Right renal pelvis (tissue), 4 donors: ENCODE results near the gene TDRD9. TPM values are rescaled to one million over a fixed set of nuclear protein-coding genes. Genes with fewer than 3 reads are reported as not detected.

Experiments
- DNase-seq, 4 donors: peaks; one replicate each; pipeline ENCODE4 v3.0.0-alpha.2; 2013; ENCODE audit warnings: low read depth in 4 of 4, low spot score in 3 of 4, missing footprints in 1 of 4
- polyA plus RNA-seq, 4 donors: library from polyadenylated mRNA; unstranded; fragments of 120-200 nt; gene quantifications; one replicate each; pipeline ENCODE4 v1.2.1, GENCODE V29; 2013; ENCODE audit not compliant: insufficient read length in 4 of 4

TDRD9 gene
- polyA plus RNA-seq, 4 donors, result 1.5 to 5.1 (median 3.6) TPM

DNA sequence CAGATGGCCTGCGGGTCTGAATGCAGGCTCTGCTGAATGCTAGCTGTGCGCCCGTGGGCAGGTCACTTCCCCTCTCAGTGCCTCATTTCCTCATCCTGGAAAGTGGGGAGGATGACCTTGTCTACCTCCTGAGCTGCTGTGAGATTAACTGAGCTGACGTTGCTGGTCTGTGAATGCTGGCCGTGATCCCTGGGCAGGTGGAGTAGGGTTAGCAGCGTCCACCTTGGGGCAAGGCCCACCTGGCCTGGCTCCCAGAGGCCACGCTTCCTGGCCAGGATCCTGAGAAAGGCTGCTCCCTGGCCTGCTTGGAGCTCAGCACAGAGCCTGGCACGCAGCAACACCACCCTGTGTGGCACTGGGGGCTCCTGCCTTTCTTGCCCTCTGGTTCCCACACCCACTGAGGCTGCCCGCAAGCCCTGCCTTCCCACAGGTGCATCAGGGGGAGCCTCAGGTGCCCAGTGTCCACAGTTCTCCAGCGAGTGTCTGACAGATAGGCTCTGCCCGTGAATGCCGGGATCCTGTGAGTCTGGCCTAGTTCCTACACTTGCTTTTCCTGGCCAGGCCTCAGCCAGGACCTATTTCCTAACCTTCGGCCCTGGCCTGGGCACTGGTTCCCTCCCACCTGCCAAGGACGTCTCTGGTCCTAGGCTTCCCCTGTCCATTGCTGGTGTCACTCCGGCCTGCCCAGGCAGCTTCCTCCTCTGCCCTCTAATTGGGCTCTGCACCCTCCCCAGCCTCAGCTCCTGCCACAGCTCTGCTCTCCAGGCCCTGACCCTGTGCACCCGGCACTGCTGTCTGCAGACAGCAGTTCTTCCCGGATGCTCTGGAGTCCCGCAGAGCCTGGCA, 37.2 kb upstream of the TDRD9 start:
- no peak for DNase-seq

DNA sequence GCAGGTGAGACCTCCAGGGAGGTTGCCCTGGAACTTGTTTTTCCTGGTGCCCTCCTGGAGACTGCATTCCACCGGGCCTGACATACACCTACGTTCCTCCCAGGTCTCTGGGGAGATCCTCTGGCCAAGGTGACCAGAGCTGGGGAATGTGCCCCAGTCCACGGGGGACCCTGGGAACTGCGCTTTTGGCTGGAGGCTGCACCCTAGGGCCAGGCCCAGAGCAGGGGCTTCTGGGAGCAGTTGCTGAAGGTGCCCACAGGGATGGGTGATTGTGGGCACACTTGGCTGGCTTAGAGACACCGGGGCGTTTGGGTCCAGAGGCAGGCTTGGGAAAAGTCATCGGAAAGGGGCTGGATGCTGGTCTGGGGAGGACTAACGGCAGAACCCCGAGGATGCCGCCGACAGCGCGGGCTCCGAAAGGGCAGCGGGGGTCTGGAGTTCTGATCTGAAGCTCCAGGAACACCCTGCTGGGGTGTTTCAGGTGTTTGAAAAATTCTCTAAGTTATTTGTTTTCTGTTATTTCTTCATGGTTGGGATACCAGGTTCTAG, 36.5 kb upstream of the TDRD9 start:
- no peak for DNase-seq

DNA sequence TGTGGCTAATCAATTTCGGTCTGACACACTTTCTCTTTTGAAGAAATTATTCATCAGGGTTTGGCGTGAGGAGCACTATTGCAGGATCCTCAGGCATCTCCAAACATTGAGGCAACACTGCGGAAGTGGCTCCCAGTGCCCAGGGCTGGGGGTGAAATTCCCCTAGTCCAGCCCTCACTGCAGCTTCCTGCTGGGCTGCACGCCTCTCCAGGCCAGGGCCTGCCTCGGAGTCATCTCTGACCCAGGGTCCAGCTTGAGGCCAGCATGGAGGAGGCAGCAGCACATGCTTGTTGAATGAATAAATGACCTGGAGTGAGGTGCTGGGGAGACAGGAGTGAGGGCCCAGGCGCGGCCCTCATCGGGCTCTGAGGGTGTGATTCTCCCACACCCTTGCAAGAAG, 36.0 kb upstream of the TDRD9 start:
- no peak for DNase-seq

DNA sequence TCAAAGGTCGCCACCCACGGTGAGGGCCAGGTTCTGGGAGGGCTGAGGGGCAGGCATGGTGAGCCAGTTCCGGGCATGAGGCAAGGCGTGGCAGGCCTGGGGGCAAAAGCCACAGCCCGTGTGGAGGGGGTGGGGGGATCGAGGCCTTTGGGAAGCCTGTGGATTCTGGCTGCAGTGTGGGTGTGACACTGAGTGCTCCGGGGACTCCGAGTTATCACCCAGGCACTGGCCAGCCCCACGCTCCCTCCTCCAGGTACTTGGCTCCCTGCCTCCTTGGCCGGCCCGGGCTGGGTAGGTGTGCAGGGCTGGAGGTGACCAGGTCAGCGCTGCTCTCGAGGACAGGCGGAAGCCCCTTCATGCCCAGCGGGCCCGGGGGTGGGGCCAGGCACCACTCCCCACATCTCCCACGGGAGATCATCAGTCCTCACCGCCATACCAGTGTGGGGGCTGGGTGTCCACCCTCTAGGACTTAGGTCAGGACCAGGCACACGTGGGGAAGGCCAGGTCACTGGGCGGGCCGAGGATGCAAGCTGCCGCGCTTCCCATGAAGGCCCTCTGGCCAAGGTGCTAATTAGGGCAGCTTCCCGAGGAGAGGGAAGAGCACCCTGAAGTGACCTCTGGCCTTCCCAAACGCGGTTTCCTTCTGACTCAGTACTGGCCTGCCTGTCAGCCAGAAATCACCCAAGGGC, 34.1 kb upstream of the TDRD9 start:
- no peak for DNase-seq

DNA sequence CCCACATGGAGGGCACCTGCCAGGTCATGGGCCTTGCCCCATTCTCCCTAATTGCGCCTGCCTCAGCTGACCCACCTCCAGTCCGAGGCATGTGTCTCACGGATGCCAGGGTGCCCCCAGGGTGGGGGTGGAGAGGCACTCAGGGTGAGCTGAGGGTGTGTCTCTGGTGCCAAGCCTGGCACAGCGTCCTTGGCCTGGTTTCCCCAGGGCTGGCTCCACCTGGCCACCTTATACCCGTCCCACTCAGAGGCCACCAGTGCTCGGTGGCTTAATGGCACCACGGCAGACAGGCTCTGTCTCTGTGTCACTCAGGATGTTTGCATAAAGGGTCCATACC, 33.6 kb upstream of the TDRD9 start:
- no peak for DNase-seq

- DNase-seq, result no peak
Measured at GRCh38 chr14:103896578-103896977, 31.7 kb upstream of the TDRD9 start.

- DNase-seq, result no peak
Measured at GRCh38 chr14:103897075-103897947, 30.9 kb upstream of the TDRD9 start.

DNA sequence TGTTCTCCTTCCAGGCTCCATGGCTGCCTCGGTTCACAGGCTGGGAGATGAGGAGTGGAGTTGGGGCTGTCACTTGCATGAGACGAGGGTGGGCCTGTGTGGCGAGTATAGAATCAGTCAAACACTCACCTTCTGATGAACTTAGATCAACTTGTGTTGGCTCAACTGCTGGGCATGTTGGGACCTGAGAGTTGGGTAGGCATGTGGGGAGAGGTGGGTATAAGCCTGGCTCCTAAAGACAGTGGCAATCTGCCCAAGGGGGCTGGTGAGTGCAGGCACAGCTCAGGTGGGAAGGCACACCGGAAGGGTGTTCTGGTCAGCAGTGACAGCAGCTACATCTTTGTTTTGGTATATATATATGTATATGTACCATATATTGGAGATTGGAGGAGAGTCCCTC, 30.1 kb upstream of the TDRD9 start:
- DNase-seq, result no peak

- no peak for DNase-seq
Measured at GRCh38 chr14:103898711-103899110, 29.5 kb upstream of the TDRD9 start.

- no peak for DNase-seq
Measured at GRCh38 chr14:103899316-103899715, 28.9 kb upstream of the TDRD9 start.

DNA sequence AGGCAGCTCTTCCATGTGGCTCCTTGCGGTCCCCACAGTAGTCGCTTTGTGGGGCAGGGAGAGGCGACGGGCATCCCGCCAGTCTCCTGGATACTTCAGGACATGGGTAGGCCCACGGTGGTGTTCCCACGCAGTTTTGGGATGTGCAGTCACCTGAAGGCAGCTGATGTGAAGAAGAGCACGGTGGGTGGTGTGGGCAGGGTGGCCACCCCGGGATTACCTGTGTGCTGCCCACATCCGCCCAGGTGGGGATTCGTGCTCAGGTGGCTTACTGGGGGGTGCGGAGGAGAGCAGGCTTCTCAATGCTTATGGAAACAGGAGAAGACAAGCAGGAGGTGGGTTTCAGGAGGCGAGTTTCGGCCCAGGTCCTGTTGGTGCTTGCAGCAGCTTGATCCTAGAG, 28.4 kb upstream of the TDRD9 start:
- DNase-seq, result no peak

DNA sequence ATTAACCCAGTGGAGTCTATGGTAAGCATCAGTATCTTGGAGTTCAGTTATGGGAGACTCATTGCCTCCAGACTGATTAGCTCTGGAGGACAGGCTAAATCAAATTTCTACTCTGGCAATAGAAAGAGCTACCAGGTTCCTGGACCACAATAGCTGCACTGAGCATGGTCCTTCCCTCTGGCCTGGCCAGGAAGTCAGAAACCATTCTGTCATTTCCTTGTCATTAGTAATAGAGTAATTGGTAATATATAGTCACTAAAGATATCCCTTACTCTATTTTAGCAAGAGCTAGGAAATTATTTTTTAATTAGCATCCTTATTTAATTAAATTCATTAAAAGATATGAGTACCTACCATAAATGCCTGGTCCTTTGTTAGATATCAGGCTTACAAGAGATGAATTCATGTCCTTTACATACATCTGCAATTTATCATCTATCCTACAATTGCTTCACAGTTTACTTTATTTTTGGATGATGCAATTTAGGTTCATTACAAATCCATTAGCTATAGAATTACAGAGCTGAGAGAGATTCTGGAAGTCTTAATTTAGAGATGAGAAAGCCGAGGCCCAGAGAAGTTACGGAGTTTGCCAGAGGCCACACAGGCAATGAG, 23.7 kb upstream of the TDRD9 start:
- no peak for DNase-seq

GRCh38 chr14:103905842-103906456, 22.3 kb upstream of the TDRD9 start:
- no peak for DNase-seq

DNA sequence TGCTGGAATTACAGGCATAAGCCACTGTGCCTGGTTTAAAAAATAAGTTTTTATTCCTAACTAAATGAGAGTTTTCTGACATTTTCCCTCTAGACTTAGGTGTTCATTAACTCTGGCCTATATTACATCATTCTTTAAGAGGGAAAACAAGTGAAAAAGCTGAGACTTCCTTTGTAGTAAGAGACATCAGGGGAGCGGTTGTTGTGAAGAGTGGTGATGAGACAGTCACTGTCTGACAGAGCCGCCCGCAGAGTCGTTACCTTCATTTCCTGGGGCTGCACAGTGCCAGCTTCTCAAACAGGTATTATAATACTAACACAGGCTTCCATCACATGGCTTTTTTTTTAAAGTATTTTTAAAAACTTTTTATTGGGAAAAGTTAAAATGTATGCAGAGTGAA, 19.7 kb upstream of the TDRD9 start:
- DNase-seq, result no peak

GRCh38 chr14:103909531-103910261, 18.6 kb upstream of the TDRD9 start:
- no peak for DNase-seq

DNA sequence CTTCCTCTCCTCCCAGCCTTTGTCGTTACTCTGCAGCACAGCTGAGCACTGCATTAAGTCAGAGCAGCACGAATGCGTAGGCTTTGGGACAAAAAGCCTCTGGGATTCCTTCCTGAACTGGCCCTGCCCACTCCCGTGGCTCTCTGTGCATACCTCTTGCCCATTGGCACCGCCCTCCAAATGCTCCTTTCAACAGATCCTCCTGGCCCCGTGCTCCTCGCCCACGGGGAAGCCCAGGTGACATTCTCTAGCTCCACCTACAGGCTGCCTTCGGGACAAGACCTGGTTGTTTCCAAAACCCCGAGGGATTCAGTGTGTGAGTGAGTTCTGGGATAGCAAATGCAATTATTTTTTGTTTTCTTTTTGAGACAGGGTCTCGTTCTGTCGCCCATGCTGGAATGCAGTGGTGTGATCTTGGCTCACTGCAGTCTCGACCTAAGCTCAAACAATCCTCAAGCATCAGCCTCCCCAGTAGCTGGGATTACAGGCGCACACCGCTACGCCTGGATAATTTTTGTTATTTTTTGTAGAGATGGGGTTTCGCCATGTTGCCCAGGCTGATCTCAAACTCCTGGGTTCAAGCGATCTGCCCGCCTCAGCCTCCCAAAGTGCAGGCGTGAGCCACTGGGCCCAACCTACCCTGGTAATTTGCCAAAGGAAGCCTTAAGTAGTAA, 17.9 kb upstream of the TDRD9 start:
- peak; percentile 61 to 83 (median 77) for DNase-seq

- DNase-seq, result no peak
Measured at GRCh38 chr14:103910984-103911383, 17.3 kb upstream of the TDRD9 start.

- no peak for DNase-seq
Measured at GRCh38 chr14:103915616-103916015, 12.6 kb upstream of the TDRD9 start.
